GM18909 (cell line): ENCODE measurements around the gene ZCCHC10.
"Not testable (repeated sequence)": the region's sequence is repeated elsewhere in the genome, so short reads cannot be mapped to it uniquely, and the experiment has no call there.

Source experiments
- ATAC-seq: cut with Tn5 transposase; IDR thresholded peaks from one replicate; pipeline ENCODE4 v1.9.1; 2021; ENCODE audit warnings: mild to moderate bottlenecking; ENCODE audit not compliant: unreplicated experiment, poor library complexity

ZCCHC10 gene

DNA sequence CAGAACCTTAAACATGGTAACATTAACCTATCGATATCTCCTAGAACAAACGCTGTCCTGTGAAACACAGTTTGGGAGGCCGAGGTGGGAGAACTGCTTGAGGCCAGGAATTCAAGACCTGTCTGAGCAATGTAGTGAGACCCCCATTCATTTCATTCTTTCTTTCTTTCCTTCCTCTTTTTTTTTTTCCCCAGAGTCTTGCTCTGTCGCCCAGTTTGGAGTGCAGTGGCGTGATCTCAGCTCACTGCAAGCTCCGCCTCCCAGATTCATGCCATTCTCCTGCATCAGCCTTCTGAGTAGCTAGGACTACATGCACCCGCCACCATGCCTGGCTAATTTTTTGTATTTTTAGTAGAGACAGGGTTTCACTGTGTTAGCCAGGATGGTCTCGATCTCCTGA is 20.2 kb upstream of the ZCCHC10 start:
- not testable (repeated sequence) for ATAC-seq

GRCh38 chr5:133041910-133042309 is 15.6 kb upstream of the ZCCHC10 start:
- no peak for ATAC-seq

DNA sequence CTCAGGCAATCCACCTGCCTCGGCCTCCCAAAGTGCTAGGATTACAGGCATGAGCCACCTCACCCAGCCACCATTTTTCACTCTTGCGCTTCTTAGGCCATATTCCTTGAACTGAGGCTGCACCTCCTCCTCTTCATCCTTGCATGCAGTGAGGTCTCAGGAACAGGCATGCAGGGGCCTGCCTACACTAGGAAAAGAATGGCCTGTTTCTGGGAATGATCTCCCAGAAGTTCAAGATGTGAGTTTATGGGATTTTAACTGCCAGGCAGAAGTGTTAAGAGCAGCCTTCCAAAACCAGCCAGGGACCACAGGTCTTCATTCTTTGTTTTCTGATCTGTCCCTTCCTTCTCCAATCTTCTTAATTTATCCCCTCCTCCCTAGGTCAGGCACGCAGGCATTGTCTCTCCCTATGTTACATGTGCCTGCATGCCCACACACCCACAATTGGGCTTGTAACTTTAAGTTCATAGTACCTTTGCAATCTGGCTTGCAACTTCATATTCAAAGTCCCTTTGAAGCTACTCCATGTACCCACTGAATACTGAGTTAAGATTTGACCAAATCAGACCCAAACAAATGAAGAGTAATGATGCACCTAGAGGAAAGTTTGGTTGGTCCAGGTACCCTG is 14.9 kb upstream of the ZCCHC10 start:
- no peak for ATAC-seq

GRCh38 chr5:133036677-133037076 is 10.3 kb upstream of the ZCCHC10 start:
- not testable (repeated sequence) for ATAC-seq

DNA sequence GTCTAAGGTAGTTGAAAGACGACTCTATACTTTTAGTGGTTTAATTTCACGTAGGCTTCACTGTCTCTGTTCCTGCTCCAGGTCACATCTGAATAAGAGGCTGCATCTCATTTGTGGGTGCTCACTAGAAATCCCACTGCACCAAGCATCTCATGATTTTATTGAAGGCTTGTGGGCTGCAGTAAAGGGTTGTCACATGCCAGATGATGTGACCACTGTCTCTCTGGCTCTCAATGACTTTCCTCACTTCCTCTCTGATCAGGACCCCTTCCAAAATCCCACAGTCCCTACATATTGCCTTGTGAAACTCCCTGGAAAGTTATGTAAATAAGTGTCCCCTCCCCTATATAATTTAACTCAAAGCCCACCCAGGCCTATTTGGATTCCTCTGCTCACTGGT is 8.9 kb upstream of the ZCCHC10 start:
- no peak for ATAC-seq

DNA sequence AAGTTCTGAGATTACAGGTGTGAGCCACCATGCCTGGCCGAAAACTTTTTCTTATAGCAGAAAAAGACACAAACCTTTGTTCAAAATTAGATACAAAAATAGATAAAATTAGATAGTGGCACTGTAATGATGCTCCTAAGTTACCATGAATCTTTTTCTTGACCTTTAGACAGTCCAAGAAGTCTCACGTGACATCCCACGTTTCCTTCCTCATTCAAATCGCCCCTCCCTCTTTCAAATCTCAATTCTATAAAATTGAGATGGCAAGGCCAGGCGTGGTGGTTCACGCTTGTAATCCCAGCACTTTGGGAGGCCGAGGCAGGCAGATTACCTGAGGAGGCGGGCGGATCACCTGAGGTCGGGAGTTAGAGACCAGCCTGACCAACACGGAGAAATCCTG is 7.7 kb upstream of the ZCCHC10 start:
- ATAC-seq, result no peak

DNA sequence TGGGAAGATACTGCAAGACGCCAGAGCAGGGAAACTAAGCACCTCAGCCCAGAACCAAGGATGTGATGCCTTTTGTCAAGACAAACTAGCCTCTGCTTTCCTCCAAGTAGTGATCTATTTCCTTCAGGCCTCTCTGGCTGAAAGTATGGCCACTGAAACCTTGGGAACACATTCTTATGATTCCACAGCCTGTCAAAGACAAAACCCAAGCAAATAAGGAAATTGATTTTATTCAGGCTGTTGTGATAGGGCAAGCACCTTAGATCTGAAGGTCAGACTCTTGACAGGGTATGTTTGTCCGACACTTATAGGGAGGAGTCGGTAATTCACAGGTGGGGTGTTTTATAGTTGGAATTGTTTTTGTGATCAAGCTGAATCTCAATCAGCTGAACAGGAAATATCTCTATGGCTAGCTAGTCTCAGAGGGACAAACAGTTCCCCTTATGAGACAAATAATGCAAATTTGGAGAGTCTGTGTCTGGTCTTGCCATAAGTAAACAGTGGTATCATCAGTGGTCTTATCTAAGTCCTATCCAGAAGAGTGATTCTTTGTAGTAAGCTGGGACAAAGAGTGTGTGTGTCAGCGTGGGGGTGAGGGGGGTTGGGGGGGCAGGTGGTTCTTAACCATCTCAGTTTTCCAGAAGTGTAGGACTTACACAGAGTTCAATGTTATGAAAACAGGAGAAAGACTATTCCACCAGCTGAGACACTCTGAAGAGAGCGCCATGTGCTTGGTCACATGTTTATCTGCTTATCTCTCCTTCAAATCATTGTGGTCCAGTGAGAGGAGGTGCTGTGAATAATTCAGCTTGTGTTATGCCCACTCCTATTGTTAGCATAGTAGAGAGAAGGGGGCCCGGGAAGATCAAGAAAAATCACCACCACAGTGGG is 6.7 kb upstream of the ZCCHC10 start:
- peak; percentile 54 for ATAC-seq

DNA sequence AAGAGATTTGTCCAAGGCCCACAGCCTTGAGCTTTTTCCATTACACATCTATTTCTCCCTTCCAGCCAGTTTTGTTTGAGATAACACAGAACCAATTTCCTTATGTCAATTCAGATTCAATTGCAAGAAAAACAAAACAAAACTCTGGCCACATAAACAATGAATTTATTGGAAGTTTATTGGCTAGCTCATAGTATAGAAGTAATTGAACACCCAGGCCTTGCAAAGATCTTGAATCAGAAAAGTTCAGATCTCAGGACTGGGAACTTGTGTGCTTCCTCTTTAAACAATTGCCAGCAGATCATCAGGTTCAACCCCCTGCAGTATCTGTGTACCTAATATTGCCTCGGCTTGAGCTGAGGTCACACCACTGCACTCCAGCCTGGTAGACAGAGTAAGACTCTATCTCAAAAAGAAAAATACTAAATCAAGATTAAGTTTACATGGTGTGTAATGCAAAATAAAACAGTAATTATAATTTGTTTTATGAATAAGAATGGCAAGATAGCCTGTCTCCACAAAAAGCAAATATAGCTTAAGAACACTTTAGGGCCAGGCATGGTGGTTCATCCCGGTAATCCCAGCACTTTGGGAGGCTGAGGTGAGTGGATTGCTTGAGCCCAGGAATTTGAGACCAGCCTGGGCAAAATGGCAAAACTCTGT is 4.1 kb upstream of the ZCCHC10 start:
- no peak for ATAC-seq

DNA sequence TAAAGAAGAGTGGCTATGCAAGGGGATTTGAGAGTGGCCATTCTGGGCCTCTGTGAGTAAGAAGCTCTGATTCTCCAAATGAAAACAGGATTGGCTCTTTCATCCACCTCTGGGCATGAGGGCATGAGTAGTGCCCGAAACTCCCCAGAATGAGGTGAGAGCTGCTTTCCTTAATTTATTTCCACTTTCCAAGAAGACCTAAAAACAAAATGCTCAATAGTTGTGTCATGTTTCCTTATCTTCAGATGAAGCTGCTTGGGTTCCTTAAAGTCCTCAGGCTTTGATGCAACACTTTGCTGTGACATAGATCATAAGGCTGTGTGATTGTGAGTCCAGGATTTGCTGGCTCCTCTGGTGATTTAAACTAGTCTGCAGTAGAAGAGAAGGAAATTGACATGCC is 3.1 kb upstream of the ZCCHC10 start:
- no peak for ATAC-seq

GRCh38 chr5:133026664-133027153 is 360 bp upstream of the ZCCHC10 start:
- no peak for ATAC-seq

DNA sequence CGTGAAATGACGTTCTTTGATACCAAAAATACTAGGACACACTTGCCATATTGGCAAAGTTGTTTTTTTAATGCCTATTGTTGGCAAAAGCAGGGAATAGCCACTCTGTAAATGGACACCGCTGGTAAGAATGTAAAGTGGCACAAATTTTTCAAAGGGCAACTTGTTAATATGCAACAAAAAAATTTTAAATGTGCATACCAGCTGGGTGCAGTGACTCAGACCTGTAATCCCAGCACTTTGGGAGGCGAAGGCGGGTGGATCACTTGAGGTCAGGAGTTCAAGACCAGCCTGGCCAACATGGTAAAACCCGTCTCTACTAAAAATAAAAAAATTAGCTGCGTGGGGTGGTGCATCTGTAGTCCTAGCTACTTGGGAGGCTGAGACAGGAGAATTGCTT is 6.9 kb downstream of the ZCCHC10 start:
- ATAC-seq, result not testable (repeated sequence)

GRCh38 chr5:133017964-133018363 is 8.4 kb downstream of the ZCCHC10 start:
- no peak for ATAC-seq

DNA sequence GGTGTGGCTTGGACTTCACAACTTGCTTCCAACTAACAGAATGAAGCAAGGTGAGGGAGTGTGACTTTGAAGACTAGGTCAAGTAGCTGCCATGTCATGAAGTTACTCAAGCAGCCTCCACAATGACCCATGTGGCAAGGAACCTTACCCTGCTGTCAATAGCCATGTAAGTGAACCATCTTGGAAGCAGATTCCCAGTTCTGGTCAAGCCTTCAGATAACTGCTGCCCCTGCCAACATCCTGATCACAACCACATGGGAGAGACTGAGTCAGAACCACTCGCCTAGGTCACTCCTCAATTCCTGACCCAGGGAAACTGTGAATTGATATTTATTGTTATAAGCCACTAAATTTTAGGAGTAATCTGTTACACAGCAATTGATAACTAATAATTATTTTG is 10.9 kb downstream of the ZCCHC10 start:
- no peak for ATAC-seq

DNA sequence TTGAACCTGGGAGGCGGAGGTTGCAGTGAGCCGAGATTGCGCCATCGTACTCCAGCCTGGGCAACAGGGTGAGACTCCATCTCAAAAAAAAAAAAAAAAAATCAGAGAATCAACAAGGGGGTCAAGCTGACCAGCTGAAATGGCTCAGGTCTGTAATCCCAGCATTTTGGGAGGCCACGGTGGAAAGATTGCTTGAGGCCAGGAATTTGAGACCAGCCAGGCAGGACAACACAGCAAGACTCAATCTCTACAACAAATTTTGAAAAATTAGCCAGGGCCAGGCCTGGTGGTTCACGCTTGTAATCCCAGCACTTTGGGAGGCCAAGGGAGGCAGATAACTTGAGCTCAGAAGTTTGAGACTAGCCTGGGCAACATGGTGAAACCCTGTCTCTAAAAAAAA is 17.9 kb downstream of the ZCCHC10 start:
- not testable (repeated sequence) for ATAC-seq

GRCh38 chr5:133006653-133007052 is 19.7 kb downstream of the ZCCHC10 start:
- ATAC-seq, result no peak

- no peak for ATAC-seq
These were observed 27.1 kb downstream of the ZCCHC10 start for GRCh38 chr5:132999246-132999645.

- no peak for ATAC-seq
These were observed 27.8 kb downstream of the ZCCHC10 start for GRCh38 chr5:132998556-132998955.

DNA sequence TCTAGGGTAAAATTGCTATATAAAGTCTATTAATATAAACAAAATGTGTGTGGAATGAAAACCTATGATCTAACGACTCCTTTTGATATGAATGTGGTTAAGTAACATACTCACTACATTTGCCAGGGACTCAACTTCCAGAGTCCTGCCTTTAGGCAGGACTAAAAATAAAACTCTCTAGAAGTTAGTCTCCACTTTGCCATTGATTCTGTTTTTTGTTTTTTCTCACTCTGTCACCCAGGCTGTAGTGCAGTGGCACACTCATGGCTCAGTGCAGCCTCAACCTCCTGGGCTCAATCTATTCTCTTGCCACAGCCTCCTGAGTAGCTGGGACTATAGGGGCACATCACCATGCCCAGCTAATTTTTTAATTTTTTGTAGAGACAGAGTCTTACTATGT is 30.0 kb downstream of the ZCCHC10 start:
- ATAC-seq, result no peak

DNA sequence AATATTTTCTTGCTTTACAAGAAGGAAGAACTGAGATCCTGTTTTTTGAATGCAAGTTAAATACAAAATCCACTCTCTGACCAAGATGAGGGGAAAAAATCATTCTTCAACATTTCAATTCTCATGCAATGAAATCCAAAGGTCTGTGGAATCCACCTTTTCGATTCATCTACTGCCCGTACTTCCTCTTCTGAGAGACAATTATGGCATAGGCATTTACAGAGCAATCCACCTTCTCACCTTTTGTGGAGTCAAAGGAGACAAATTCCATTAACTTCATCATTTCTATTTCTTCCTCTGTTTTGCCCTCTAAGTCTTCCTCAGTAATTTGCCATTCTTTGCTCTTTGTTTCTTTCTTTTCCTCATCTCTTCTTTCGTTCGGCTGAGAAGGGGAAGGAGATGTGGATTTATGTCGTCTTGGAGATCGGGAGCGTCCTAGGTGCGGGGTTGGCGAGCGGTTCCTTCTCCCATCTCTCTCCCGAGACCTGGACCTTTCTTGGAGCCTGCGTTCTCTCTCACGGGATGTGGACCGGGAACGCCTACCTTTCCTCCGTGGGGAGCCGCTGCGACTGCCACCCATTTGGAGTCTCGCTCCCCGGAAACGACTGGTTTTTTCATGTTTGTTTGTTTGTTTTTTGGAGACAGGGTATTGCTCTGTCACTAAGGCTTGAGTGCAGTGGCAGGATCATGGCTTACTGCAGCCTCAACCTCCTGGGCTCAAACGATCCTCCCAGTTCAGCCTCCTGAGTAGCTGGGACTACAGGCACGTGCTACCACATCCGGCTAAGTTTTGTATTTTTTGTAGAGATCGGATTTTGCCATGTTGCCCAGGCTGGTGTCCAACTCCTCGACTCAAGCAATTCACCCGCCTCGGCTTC is 38.6 kb downstream of the ZCCHC10 start:
- no peak for ATAC-seq

DNA sequence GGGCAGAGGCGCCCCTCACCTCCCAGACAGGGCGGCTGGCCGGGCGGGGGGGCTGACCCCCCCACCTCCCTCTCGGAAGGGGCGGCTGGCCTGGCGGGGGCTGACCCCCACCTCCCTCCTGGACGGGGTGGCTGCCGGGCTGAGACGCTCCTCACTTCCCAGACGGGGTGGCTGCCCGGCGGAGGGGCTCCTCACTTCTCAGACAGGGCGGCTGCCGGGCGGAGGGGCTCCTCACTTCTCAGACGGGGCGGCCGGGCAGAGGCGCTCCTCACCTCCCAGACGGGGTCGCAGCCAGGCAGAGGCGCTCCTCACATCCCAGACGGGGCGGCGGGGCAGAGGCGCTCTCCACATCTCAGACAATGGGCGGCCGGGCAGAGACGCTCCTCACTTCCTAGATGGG is 43.4 kb downstream of the ZCCHC10 start:
- ATAC-seq, result not testable (repeated sequence)
